ENCODE data around the gene PCMT1. TPM values are rescaled to one million over a fixed set of nuclear protein-coding genes. Genes with fewer than 3 reads are reported as not detected.
A peak's percentile ranks its signal among the peaks of the same experiment; 100 is the strongest.

Gene PCMT1
- total and polyA plus RNA-seq, 5 donors from 2014 or later: 44.8 to 228 (median 167) TPM

DNA sequence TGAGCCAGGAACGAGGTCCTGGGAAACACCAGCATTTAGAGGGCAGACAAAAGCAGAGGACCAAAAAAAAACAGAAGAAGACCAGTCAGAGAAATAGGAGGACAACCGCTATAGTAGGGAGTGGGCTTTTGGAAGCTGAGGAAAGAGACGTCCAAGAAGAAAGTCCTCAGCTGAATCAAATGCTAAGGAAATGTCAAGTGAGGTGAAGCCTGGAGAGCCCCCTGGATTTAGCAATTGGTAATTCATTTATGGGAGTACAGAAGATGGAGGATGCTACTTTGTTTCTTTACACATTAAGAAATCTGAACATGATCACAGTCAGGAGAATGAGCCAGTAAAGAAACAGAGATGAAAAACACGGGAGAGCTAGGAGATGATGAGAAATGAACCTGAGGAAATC is 73.5 kb downstream of the PCMT1 start:
- no peak for ATAC-seq (ENCODE audit: low read depth in 2 of 2)
- Mint-ChIP-seq H3K27ac (no peak overlapping the region), H3K36me3 (no peaks in the 10 kb centered on the region), H3K4me1 (no peaks in the 10 kb centered on the region), H3K27me3 (peaks cover 9% of the 10 kb centered on the region), H3K4me3 (no peak overlapping the region), H3K9me3 (no peaks in the 10 kb centered on the region)
- Histone ChIP-seq H3K4me1 (ENCODE audit: control insufficient read depth, insufficient read depth, low read length, poor library complexity, severe bottlenecking) (no peaks in the 10 kb centered on the region), H3K27me3 (ENCODE audit: control insufficient read depth, insufficient read depth, low read length) (peaks cover 2% of the 10 kb centered on the region), H3K4me3 (ENCODE audit: low read depth, low read length) (no peak overlapping the region), H3K36me3 (ENCODE audit: control insufficient read depth, insufficient read depth, low read length) (no peaks in the 10 kb centered on the region), H3K27ac (ENCODE audit: insufficient read depth, low read length, poor library complexity, severe bottlenecking) (no peak overlapping the region), H3K9me3 (ENCODE audit: control insufficient read depth in 2 of 2, low read length in 2 of 2) (no peaks in the 10 kb centered on the region)
- DNase-seq: no peak

DNA sequence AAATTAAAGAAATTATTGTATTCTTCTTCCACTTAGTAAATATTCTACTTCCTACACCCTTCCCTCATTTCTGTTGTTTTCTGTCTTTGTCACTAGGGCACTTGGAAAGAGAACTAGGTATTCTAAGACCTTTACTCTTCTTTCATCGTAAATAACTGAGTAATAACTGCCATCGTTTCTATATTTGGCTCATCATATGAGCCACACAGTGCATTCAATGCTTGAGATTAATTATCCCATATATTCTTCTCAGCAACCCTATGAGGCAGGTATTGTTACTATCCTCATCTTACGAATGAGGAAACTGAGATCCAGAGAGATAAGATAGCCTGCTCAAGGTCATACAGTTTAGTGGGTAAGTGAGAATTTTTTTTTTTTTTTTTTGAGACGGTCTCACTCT is 75.8 kb downstream of the PCMT1 start:
- no peaks in the 10 kb centered on the region for H3K36me3 Mint-ChIP-seq
- no peak overlapping the region for H3K27ac ChIP-seq (ENCODE audit: insufficient read depth, low read length, poor library complexity, severe bottlenecking)
- peaks cover 2% of the 10 kb centered on the region for H3K27me3 ChIP-seq (ENCODE audit: control insufficient read depth, insufficient read depth, low read length)
- DNase-seq: no peak
- no peaks in the 10 kb centered on the region for H3K36me3 ChIP-seq (ENCODE audit: control insufficient read depth, insufficient read depth, low read length)
- H3K9me3 ChIP-seq (ENCODE audit: control insufficient read depth in 2 of 2, low read length in 2 of 2): no peaks in the 10 kb centered on the region
- no peak overlapping the region for H3K27ac Mint-ChIP-seq
- no peaks in the 10 kb centered on the region for H3K4me1 ChIP-seq (ENCODE audit: control insufficient read depth, insufficient read depth, low read length, poor library complexity, severe bottlenecking)
- H3K27me3 Mint-ChIP-seq: peaks cover 9% of the 10 kb centered on the region
- H3K4me3 Mint-ChIP-seq: no peak overlapping the region
- no peaks in the 10 kb centered on the region for H3K4me1 Mint-ChIP-seq
- no peaks in the 10 kb centered on the region for H3K9me3 Mint-ChIP-seq
- H3K4me3 ChIP-seq (ENCODE audit: low read depth, low read length): no peak overlapping the region
- ATAC-seq (ENCODE audit: low read depth in 2 of 2): no peak

DNA sequence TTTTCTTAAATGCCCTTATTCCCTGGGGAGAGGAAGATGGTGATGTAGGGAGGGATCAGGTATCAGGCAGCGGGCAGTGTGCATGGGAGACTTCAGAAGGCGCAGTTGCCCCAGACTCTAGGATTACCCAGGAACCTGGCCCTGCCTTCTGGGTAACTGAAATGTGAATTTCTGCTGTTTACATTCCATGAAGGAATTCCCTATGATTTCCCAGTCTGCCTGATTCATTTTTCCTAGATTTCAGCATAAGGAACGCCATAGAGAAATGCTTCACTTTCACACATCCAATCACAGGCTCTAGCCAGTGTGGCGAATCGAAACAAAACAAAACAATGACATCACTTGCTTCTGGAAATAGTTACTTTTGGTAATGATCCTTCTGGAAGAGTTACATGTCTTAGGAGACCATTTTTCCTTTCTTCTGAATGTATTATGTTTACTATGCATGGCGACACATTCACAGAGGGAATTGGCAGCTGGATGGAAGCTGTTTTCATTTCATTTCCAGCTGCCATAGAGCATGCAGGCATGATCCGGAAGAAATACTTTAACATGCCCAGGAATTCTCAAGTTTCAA is 81.3 kb downstream of the PCMT1 start:
- H3K4me3 ChIP-seq (ENCODE audit: low read depth, low read length): no peak overlapping the region
- no peak overlapping the region for H3K27ac ChIP-seq (ENCODE audit: insufficient read depth, low read length, poor library complexity, severe bottlenecking)
- H3K9me3 ChIP-seq (ENCODE audit: control insufficient read depth in 2 of 2, low read length in 2 of 2): no peaks in the 10 kb centered on the region
- no peaks in the 10 kb centered on the region for H3K4me1 ChIP-seq (ENCODE audit: control insufficient read depth, insufficient read depth, low read length, poor library complexity, severe bottlenecking)
- H3K4me3 Mint-ChIP-seq: no peak overlapping the region
- no peak overlapping the region for H3K27ac Mint-ChIP-seq
- peaks cover 2 to 6% (median 4%) of the 10 kb centered on the region in 4 donors for H3K4me1 Mint-ChIP-seq
- H3K9me3 Mint-ChIP-seq: no peaks in the 10 kb centered on the region
- H3K36me3 ChIP-seq (ENCODE audit: control insufficient read depth, insufficient read depth, low read length): no peaks in the 10 kb centered on the region
- no peaks in the 10 kb centered on the region for H3K27me3 ChIP-seq (ENCODE audit: control insufficient read depth, insufficient read depth, low read length)
- H3K27me3 Mint-ChIP-seq: peaks cover 12% of the 10 kb centered on the region
- ATAC-seq (ENCODE audit: low read depth in 2 of 2): no peak
- DNase-seq: no peak
- no peaks in the 10 kb centered on the region for H3K36me3 Mint-ChIP-seq

DNA sequence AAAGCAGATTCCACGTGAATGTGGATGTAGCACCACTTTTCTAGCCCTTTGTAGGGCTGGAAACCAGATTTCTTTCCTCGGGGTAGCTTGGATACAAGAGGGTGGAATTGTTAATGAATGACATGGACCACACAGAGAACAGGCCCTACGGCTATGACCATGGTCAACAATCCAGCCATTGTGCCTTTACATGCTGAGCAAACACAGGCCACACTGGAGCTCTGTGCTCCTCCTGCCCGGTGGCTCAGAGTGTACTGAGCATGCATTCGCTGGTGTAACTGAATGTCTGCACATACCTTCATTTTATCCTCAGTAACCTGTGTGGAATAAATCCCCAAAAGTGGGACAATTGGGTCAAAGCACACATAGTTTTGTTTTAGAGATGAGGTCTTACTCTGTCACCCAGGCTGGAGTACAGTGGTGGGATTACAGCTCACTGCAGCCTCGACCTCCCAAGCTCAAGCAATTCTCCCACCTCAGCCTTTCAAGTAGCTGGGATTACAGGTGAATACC is 81.8 kb downstream of the PCMT1 start:
- Histone ChIP-seq H3K27ac (ENCODE audit: insufficient read depth, low read length, poor library complexity, severe bottlenecking) (no peak overlapping the region), H3K9me3 (ENCODE audit: control insufficient read depth in 2 of 2, low read length in 2 of 2) (no peaks in the 10 kb centered on the region), H3K4me3 (ENCODE audit: low read depth, low read length) (no peak overlapping the region), H3K36me3 (ENCODE audit: control insufficient read depth, insufficient read depth, low read length) (no peaks in the 10 kb centered on the region), H3K4me1 (ENCODE audit: control insufficient read depth, insufficient read depth, low read length, poor library complexity, severe bottlenecking) (no peaks in the 10 kb centered on the region), H3K27me3 (ENCODE audit: control insufficient read depth, insufficient read depth, low read length) (no peaks in the 10 kb centered on the region)
- Mint-ChIP-seq H3K4me1 (peaks cover 2 to 6% (median 4%) of the 10 kb centered on the region in 4 donors), H3K27me3 (peaks cover 8% of the 10 kb centered on the region), H3K4me3 (no peak overlapping the region), H3K27ac (no peak overlapping the region), H3K9me3 (no peaks in the 10 kb centered on the region), H3K36me3 (no peaks in the 10 kb centered on the region)
- DNase-seq (no peak), ATAC-seq (ENCODE audit: low read depth in 2 of 2) (no peak)

DNA sequence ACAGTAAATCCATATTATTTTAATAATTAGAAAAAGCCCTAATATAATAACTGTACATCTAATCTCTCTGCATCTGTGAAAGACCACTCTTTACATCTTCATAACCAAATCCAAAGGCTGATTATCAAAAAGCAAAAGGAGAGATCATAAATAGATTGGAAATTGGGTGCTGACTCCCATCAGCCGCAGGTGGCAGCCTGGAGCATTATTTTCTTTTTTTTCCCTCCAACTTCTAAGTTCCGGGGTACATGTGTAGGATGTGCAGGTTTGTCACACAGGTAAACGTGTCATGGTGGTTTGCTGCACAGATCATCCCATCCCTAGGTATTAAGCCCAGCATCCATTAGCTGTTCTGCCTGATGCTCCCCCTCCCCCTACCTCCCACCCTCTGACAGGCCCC is 84.1 kb downstream of the PCMT1 start:
- H3K4me1 Mint-ChIP-seq: peaks cover 2 to 6% (median 4%) of the 10 kb centered on the region in 4 donors
- Histone ChIP-seq H3K27ac (ENCODE audit: insufficient read depth, low read length, poor library complexity, severe bottlenecking) (no peak overlapping the region), H3K36me3 (ENCODE audit: control insufficient read depth, insufficient read depth, low read length) (no peaks in the 10 kb centered on the region), H3K27me3 (ENCODE audit: control insufficient read depth, insufficient read depth, low read length) (peaks cover 3% of the 10 kb centered on the region), H3K9me3 (ENCODE audit: control insufficient read depth in 2 of 2, low read length in 2 of 2) (no peaks in the 10 kb centered on the region), H3K4me1 (ENCODE audit: control insufficient read depth, insufficient read depth, low read length, poor library complexity, severe bottlenecking) (no peaks in the 10 kb centered on the region), H3K4me3 (ENCODE audit: low read depth, low read length) (no peak overlapping the region)
- peaks cover 0 to 1% (median 0%) of the 10 kb centered on the region in 7 donors for H3K9me3 Mint-ChIP-seq
- no peaks in the 10 kb centered on the region for H3K36me3 Mint-ChIP-seq
- H3K4me3 Mint-ChIP-seq: no peak overlapping the region
- no peak for ATAC-seq (ENCODE audit: low read depth in 2 of 2)
- DNase-seq: no peak
- peaks cover 11% of the 10 kb centered on the region for H3K27me3 Mint-ChIP-seq
- H3K27ac Mint-ChIP-seq: no peak overlapping the region

DNA sequence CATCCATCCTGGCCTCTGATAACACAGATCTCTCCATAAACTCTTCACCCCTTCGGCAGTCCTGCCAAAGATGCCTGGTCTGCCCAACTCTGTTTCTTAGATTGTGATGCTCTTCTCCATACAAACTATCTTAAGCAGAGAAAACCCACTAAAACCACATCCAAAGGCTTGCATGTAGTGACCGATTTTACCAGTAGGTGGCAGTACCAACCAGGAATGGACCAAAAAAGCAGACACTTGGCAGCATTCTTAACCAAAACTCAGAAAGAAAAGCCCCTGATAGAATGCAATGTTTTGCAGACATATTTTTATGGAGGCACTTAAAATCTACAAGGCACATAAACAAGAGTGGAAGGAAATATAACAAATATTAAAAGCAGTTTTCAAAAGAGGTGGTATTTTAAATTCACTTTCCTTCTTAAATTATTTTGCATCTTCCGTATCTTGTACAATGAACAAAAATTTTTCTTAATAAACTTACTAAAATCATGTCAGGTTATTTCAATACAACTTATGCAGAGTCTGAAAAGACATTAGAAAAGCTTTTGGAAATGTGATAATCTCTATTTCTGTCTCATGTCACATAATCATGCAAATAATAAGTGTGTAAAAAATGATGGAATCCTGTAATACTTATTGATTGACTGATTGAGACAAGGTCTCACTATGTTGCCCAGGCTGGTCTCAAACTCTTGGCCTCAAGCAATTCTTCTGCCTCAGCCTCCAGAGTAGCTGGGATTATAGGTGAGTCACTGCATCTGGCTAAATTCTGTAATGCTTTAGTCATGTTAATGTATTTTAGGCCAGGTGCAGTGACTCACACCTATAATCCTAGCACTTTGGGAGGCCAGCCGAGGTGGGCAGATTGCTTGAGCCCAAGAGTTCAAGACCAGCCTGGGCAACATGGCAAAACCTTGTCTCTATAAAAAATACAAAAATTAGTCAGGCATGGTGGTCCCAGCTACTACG is 85.3 kb downstream of the PCMT1 start:
- peak; percentile 66 to 74 for ATAC-seq (ENCODE audit: low read depth in 2 of 2)
- peaks cover 0 to 1% (median 0%) of the 10 kb centered on the region in 7 donors for H3K9me3 Mint-ChIP-seq

DNA sequence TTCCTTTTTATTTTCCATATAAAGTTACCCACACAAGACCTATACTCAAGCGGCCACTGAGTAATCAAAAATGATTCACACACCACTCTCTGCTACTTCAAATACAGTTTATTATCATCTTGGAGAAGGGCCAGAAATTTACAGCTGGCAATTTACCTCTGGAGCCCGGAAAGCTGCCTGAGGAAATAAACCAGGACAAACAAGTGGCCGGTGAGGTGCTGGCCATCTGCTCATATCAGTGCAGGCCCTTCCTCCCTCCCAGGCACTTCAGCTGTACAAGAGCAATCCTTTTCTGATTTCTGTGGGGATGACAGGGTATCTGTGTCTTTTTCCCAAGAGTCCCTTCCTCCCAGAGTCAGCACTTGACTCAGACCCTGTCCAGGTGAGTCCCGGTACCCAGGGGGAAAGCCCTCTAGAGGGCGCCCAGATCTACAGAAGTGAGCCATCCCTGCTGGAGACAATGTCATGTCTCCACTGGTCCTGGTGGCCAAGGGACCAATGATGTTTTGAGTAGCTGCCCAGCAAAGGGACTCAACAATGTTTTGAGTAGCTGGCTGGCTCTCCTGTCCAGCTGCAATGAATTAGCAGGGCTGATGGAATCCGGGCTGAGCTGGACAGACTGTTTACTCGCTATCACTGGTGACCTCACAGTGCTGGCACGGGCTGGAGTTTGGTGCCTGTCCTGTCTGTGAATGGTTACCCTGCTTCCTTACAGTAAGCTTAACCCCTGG is 91.0 kb downstream of the PCMT1 start:
- ATAC-seq (ENCODE audit: low read depth in 2 of 2) (no peak), DNase-seq (peak in 1 of 3 donors; percentile 56)
- Histone ChIP-seq H3K9me3 (ENCODE audit: control insufficient read depth in 2 of 2, low read length in 2 of 2) (no peaks in the 10 kb centered on the region), H3K4me1 (ENCODE audit: control insufficient read depth, insufficient read depth, low read length, poor library complexity, severe bottlenecking) (no peaks in the 10 kb centered on the region), H3K4me3 (ENCODE audit: low read depth, low read length) (no peak overlapping the region), H3K27ac (ENCODE audit: insufficient read depth, low read length, poor library complexity, severe bottlenecking) (no peak overlapping the region), H3K27me3 (ENCODE audit: control insufficient read depth, insufficient read depth, low read length) (peaks cover 3% of the 10 kb centered on the region), H3K36me3 (ENCODE audit: control insufficient read depth, insufficient read depth, low read length) (no peaks in the 10 kb centered on the region)
- Mint-ChIP-seq H3K4me1 (no peaks in the 10 kb centered on the region), H3K36me3 (no peaks in the 10 kb centered on the region), H3K9me3 (peaks cover 0 to 1% (median 0%) of the 10 kb centered on the region in 7 donors), H3K27ac (no peak overlapping the region), H3K4me3 (no peak overlapping the region), H3K27me3 (peaks cover 9% of the 10 kb centered on the region)

More for the DNA sequence above, 85.3 kb downstream of the PCMT1 start:
- H3K4me3 Mint-ChIP-seq: no peak overlapping the region
- peaks cover 3% of the 10 kb centered on the region for H3K27me3 ChIP-seq (ENCODE audit: control insufficient read depth, insufficient read depth, low read length)
- H3K9me3 ChIP-seq (ENCODE audit: control insufficient read depth in 2 of 2, low read length in 2 of 2): no peaks in the 10 kb centered on the region
- H3K27me3 Mint-ChIP-seq: peaks cover 16% of the 10 kb centered on the region
- H3K4me1 Mint-ChIP-seq: peaks cover 2 to 6% (median 4%) of the 10 kb centered on the region in 4 donors
- H3K36me3 ChIP-seq (ENCODE audit: control insufficient read depth, insufficient read depth, low read length): no peaks in the 10 kb centered on the region
- DNase-seq: peak; percentile 58 to 80 (median 73)
- no peaks in the 10 kb centered on the region for H3K36me3 Mint-ChIP-seq
- H3K4me1 ChIP-seq (ENCODE audit: control insufficient read depth, insufficient read depth, low read length, poor library complexity, severe bottlenecking): no peaks in the 10 kb centered on the region
- no peak overlapping the region for H3K4me3 ChIP-seq (ENCODE audit: low read depth, low read length)
- H3K27ac Mint-ChIP-seq: no peak overlapping the region
- no peak overlapping the region for H3K27ac ChIP-seq (ENCODE audit: insufficient read depth, low read length, poor library complexity, severe bottlenecking)
